Astrocyte (in vitro differentiated cells and primary cell): Measurements from ENCODE around the gene KRT72.

Experiments
- EZH2 ChIP-seq: IDR thresholded peaks from 2 replicates; pipeline ENCODE4 v1.6.1; 2012; ENCODE audit warnings: mild to moderate bottlenecking, low read length, inconsistent platforms; ENCODE audit not compliant: insufficient read depth
- TF ChIP-seq, protein P1 (sequence below): IDR thresholded peaks from 2 replicates; pipeline ENCODE4 v1.5.1; 2011; ENCODE audit warnings: low read depth, mild to moderate bottlenecking, inconsistent platforms, low read length, moderate library complexity; ENCODE audit not compliant: insufficient read depth

DNA sequence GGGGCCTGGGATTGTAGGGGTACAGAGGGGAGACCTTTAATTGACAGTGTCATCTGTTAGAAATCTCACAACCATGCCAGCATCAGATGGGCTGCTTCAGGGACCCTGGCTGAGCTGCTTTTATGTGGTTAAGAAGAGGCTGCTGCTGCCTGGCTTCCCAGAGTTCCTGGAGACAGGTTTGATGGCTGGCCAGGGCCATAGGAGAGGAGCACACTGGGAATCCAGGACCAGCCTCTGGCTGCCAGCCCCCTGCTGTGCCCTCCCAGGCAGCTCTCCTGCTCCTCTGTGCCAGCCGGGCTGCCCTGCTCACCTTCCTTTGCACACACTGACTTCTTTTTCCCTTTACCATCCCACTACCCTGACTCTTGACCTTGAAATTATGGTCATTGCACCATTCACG is 17.6 kb upstream of the KRT72 start:
- TF ChIP-seq, protein P1, sequence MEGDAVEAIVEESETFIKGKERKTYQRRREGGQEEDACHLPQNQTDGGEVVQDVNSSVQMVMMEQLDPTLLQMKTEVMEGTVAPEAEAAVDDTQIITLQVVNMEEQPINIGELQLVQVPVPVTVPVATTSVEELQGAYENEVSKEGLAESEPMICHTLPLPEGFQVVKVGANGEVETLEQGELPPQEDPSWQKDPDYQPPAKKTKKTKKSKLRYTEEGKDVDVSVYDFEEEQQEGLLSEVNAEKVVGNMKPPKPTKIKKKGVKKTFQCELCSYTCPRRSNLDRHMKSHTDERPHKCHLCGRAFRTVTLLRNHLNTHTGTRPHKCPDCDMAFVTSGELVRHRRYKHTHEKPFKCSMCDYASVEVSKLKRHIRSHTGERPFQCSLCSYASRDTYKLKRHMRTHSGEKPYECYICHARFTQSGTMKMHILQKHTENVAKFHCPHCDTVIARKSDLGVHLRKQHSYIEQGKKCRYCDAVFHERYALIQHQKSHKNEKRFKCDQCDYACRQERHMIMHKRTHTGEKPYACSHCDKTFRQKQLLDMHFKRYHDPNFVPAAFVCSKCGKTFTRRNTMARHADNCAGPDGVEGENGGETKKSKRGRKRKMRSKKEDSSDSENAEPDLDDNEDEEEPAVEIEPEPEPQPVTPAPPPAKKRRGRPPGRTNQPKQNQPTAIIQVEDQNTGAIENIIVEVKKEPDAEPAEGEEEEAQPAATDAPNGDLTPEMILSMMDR: no peak
- TF ChIP-seq EZH2: no peak
